GM19043 (cell line): ENCODE data around the gene PPP2R2D.

Experiments
- ATAC-seq: cut with Tn5 transposase; IDR thresholded peaks from one replicate; pipeline ENCODE4 v1.9.1; 2021; ENCODE audit warnings: low read depth; ENCODE audit not compliant: unreplicated experiment

The PPP2R2D gene

GRCh38 chr10:131900350-131901152 is at the start of gene PPP2R2D:
Gene PPP2R2D, plus strand, starts transcription at chr10:131901008. Its CDS starts 141 bp downstream, at chr10:131901149.
- peak; percentile 91 for ATAC-seq

GRCh38 chr10:131851346-131851745 is 49.5 kb upstream of the PPP2R2D start:
- ATAC-seq, result no peak

GRCh38 chr10:131852176-131852822 is 48.5 kb upstream of the PPP2R2D start:
- ATAC-seq, result no peak

GRCh38 chr10:131852823-131853609 is 47.8 kb upstream of the PPP2R2D start:
- no peak for ATAC-seq

GRCh38 chr10:131853610-131853964 is 47.2 kb upstream of the PPP2R2D start:
- no peak for ATAC-seq

GRCh38 chr10:131854579-131855335 is 46.1 kb upstream of the PPP2R2D start:
- no peak for ATAC-seq

GRCh38 chr10:131855461-131856401 is 45.1 kb upstream of the PPP2R2D start:
- ATAC-seq, result no peak

GRCh38 chr10:131856441-131857094 is 44.2 kb upstream of the PPP2R2D start:
- no peak for ATAC-seq

- ATAC-seq, result no peak
These were observed 43.4 kb upstream of the PPP2R2D start for GRCh38 chr10:131857156-131858117.

- no peak for ATAC-seq
These were observed 42.7 kb upstream of the PPP2R2D start for GRCh38 chr10:131858118-131858515.

GRCh38 chr10:131858583-131859340 is 42.0 kb upstream of the PPP2R2D start:
- no peak for ATAC-seq

GRCh38 chr10:131859341-131860020 is 41.3 kb upstream of the PPP2R2D start:
- ATAC-seq, result no peak

- no peak for ATAC-seq
These were observed 40.5 kb upstream of the PPP2R2D start for GRCh38 chr10:131860311-131860710.

- ATAC-seq, result no peak
These were observed 39.9 kb upstream of the PPP2R2D start for GRCh38 chr10:131860806-131861440.

GRCh38 chr10:131862548-131862947 is 38.3 kb upstream of the PPP2R2D start:
- ATAC-seq, result no peak
